WERI-Rb-1 (cell line): Measurements from ENCODE around the gene ROM1.
A peak's percentile ranks its signal among the peaks of the same experiment; 100 is the strongest.

Experiments
- DNase-seq: peaks from one replicate; pipeline ENCODE4 v3.0.0-alpha.2; 2020
- H3K27ac ChIP-seq: fragments of 250-450 bp; sonication (Bioruptor Pico); 2 replicates; pipeline ENCODE4 v1.5.1; 2020; ENCODE audit warnings: mild to moderate bottlenecking, moderate library complexity
- H3K27me3 ChIP-seq: fragments of 250-450 bp; sonication (Bioruptor Pico); 2 replicates; pipeline ENCODE4 v1.5.1; 2021; ENCODE audit warnings: mild to moderate bottlenecking, low read depth, moderate library complexity; ENCODE audit not compliant: insufficient read depth, severe bottlenecking
- H3K36me3 ChIP-seq: fragments of 250-450 bp; sonication (Bioruptor Pico); 2 replicates; pipeline ENCODE4 v1.5.1; 2020; ENCODE audit warnings: mild to moderate bottlenecking, moderate library complexity
- H3K4me3 ChIP-seq: 2 replicates; pipeline ENCODE4 v1.5.1; 2011; ENCODE audit warnings: low read depth, mild to moderate bottlenecking, control low read depth, low read length
- H3K9me3 ChIP-seq: fragments of 250-450 bp; sonication (Bioruptor Pico); 2 replicates; pipeline ENCODE4 v1.5.1; 2021; ENCODE audit warnings: mild to moderate bottlenecking, moderate library complexity; ENCODE audit not compliant: severe bottlenecking
- CTCF ChIP-seq: IDR thresholded peaks from 2 replicates; pipeline ENCODE4 v1.5.1; 2011; ENCODE audit warnings: low read depth, mild to moderate bottlenecking, control low read depth, inconsistent platforms, low read length

ROM1 gene

GRCh38 chr11:62645671-62645945, 32.6 kb downstream of the ROM1 start:
- Histone ChIP-seq H3K4me3 (peak overlapping the region; percentile 99), H3K9me3 (no peaks in the 10 kb centered on the region), H3K27me3 (no peaks in the 10 kb centered on the region), H3K36me3 (peaks cover 54% of the 10 kb centered on the region), H3K27ac (peak overlapping the region; percentile 97)
- TF ChIP-seq CTCF: no peak
- DNase-seq: no peak

GRCh38 chr11:62645946-62646824, 33.1 kb downstream of the ROM1 start, which contains the start of gene GANAB:
Gene GANAB (minus strand): TSS chr11:62646613. CDS start chr11:62646599, 14 bp downstream.
- DNase-seq: peak; percentile 99
- no peaks in the 10 kb centered on the region for H3K27me3 ChIP-seq
- peak within 1 kb of the TSS; percentile 99 for H3K4me3 ChIP-seq
- H3K27ac ChIP-seq: peak within 1 kb of the TSS; percentile 97
- H3K36me3 ChIP-seq: peaks cover 54% of the 10 kb centered on the region
- no peaks in the 10 kb centered on the region for H3K9me3 ChIP-seq
- no peak for TF ChIP-seq CTCF

DNA sequence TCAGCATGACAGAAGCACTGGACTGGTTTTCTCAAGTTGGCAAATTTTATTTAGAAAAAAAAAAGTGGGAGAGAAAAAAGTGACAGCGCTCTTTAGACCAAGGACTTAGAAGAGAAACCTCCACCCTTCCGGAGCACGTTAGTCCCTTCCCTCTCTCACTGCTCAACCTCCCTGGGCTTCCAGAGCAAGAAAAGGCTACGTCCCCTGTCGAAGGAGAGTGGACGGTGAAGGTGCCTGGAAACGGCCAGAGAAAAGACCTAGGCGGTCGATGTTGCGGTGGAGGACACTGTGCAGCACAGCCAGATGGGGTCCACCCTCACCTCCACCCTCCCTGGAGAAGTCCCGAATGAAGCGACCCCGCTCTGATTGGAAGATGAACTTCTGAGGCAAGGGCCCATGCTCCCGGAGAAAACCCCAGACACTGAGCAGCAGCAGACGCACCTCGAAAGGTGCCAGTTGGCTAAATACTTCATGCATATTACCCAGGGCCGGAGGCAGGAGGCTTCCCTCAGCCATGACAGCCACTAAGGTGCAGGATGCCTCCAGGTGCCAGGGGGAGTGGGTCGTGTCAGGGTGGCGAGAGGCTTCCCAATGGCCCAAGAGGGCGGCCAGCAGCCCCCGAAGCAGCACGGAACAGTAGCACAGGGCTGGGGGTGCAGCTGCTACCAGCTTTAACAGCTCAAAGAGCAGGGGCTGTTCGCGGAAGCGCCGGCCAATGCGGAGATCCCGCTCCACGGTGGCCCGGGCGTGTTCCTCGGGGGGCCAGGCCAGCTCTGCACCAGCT, 34.0 kb downstream of the ROM1 start:
- peak overlapping the region; percentile 99; the same call in 1 of the 2 replicates for H3K4me3 ChIP-seq

GRCh38 chr11:62647609-62648005, 34.5 kb downstream of the ROM1 start:
- H3K27ac ChIP-seq: 0 out of 2 replicates have a peak overlapping the region, but pooled peaks have one; percentile 6
- H3K4me3 ChIP-seq: no peak overlapping the region
- H3K9me3 ChIP-seq: no peaks in the 10 kb centered on the region
- no peak for TF ChIP-seq CTCF
- DNase-seq: no peak
- no peaks in the 10 kb centered on the region for H3K27me3 ChIP-seq
- H3K36me3 ChIP-seq: peaks cover 52% of the 10 kb centered on the region

More for the DNA sequence above, 34.0 kb downstream of the ROM1 start:
- Histone ChIP-seq H3K27me3 (no peaks in the 10 kb centered on the region), H3K36me3 (peaks cover 54% of the 10 kb centered on the region), H3K9me3 (no peaks in the 10 kb centered on the region), H3K27ac (peak overlapping the region; percentile 24; the same call in 1 of the 2 replicates)
- no peak for TF ChIP-seq CTCF
- DNase-seq: no peak

DNA sequence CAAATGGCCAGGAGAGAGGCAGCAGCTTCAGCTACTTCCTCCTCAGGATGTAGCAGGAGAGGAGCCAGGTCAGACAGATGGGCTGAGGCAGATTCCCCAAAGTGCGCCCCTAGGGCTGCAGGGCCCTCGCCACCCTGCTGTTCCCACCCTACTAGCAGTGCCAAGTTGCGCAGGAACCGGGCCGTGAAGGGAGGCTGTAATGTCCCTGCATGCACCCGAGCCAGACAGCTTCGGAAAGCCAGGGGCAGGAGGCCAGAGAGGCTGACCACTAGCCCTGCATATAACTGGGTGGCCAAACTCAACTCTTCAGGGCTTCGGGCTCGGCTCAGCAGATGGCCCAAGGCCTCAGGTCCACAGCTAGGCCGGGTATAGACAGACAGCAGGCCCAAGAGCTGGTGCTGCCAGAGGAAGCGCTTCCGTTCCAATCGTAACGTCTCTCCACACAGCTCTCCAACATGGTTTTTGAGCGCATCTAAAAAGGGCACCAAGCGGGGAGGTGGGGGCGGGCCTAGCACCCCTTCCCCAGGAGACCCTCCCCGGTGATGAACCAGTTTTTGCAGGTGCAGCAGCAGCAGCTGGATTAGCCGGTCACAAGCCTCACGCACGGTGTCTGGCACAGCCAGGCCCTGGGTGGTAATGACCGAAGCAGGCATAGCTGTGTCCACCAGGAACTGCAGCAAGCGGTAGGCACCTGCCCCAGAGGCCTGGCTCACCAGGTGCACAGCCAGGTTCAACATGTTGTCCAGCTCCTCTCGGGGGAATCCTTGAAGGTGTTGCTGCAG, 35.3 kb downstream of the ROM1 start:
- Histone ChIP-seq H3K27me3 (no peaks in the 10 kb centered on the region), H3K36me3 (peaks cover 44% of the 10 kb centered on the region), H3K9me3 (no peaks in the 10 kb centered on the region), H3K4me3 (no peak overlapping the region), H3K27ac (no peak overlapping the region)
- no peak for DNase-seq
- no peak for TF ChIP-seq CTCF
